Vagina (tissue), 2 donors: ENCODE data around the gene TMEM163.

Experiments used
- CTCF ChIP-seq, 3 experiments: fragments of 450-650 bp in 2 of 3; fragments of 200-600 bp in 1 of 3; sonication (generic) in 1 of 3; IDR thresholded peaks; one replicate each; pipeline ENCODE4 v1.5.1; 2017 to 2019; ENCODE audit warnings: antibody characterized with exemption in 3 of 3, mild to moderate bottlenecking in 2 of 3, moderate library complexity in 2 of 3
- POLR2A ChIP-seq, 2 donors: fragments of 450-650 bp; IDR thresholded peaks; one replicate each; pipeline ENCODE4 v1.6.1; 2017; ENCODE audit warnings: antibody characterized with exemption in 2 of 2, mild to moderate bottlenecking in 2 of 2, moderate library complexity in 2 of 2
- POLR2AphosphoS5 ChIP-seq, 2 donors: sonication (generic); formaldehyde crosslinking; IDR thresholded peaks; one replicate each; pipeline ENCODE4 v1.9.0; 2017; ENCODE audit warnings: antibody characterized with exemption in 2 of 2, mild to moderate bottlenecking in 2 of 2, low read depth in 1 of 2; ENCODE audit not compliant: insufficient read depth in 1 of 2

- TF ChIP-seq CTCF (IDR thresholded peaks at IDR 0.05) = no peak
- TF ChIP-seq POLR2AphosphoS5 (IDR thresholded peaks at IDR 0.05; ENCODE audit: insufficient read depth in 1 of 2, low read depth in 1 of 2) = no peak
- TF ChIP-seq POLR2A (IDR thresholded peaks at IDR 0.05) = no peak
These were observed 116.1 kb downstream of the TMEM163 start for GRCh38 chr2:134602666-134603065.
